Endometrial microvascular endothelial cells (primary cell): Measurements from ENCODE around the gene NRG3. TPM values are rescaled to one million over a fixed set of nuclear protein-coding genes. Genes with fewer than 3 reads are reported as not detected.
"Not testable (repeated sequence)": the region's sequence is repeated elsewhere in the genome, so short reads cannot be mapped to it uniquely, and the experiment has no call there.

Source experiments
- in situ Hi-C: cut with HindIII; loops from 2 replicates; pipeline ENCODE4 v1.10.0; 2017; ENCODE audit warnings: low sequenced_read_pairs, low pct_unique_long_range_greater_than_20kb; ENCODE audit errors: inconsistent ontology term
- total RNA-seq: library from RNA; depleted of rRNA; stranded (reverse); fragments of >200 nt; gene quantifications from one replicate; pipeline ENCODE4 v1.2.3, GENCODE V29; 2015; ENCODE audit errors: inconsistent ontology term

Gene NRG3
- total RNA-seq, 1 donor from 2014 or later, result not detected

GRCh38 chr10:82308641-82309040 lies 433.6 kb downstream of the NRG3 start:
- in situ Hi-C loops, result no loop called here

DNA sequence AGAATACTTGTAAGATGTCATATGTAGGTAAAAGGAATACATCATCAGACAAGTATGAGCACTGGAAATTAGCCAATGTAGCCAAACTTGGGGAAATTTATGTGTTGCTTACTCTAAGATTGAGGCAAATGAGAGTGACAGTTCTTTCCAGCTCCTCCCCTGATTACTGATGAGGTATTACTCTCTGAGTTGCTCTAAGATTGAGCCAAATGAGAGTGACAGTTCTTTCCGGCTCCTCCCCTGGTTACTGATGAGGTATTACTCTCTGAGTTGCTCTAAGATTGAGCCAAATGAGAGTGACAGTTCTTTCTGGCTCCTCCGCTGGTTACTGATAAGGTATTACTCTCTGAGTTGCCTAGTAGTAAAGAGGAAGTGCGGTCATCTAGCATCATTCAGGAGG lies 435.8 kb downstream of the NRG3 start:
- in situ Hi-C loops, result no loop called here

DNA sequence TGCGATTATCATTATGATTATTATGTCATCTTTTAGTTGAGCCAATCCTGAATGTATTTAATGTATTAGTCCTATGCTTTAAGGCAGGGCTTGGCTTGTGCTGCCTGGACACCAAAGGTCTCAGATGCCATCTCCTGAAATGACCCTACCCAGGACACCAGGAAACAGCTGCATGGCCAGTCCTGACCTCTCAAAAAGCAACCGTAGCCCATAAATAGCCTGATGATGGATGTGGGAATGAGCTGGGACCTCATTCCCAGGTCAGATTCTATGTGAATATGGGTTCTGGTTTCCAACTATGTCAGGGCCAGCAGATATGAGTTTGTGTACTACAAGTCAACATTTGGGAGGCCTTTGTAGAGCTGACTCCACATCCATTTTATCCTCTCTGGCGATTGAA lies 438.4 kb downstream of the NRG3 start:
- in situ Hi-C loops, result no loop called here

GRCh38 chr10:82318534-82318933 lies 443.5 kb downstream of the NRG3 start:
- in situ Hi-C loops, result no loop called here

DNA sequence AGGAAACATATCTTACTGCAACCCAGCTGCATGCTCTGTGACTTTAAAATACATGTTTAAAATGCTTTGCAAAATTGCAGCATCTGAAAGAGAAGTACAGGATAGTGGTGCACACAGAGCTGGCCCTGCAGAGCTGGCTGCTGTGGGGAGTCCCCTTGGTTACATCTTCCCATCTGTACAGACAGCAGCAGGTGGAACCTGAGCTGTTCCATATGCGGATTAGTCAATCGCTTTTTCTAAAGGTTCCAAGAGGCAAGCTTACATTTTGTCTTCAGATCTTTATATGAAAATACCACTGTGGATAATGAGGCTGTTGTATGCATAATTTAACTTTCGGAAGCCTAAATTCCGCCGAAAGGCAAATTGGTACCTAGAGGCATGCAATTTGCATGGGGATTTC lies 444.1 kb downstream of the NRG3 start:
- in situ Hi-C loops, result no loop called here

DNA sequence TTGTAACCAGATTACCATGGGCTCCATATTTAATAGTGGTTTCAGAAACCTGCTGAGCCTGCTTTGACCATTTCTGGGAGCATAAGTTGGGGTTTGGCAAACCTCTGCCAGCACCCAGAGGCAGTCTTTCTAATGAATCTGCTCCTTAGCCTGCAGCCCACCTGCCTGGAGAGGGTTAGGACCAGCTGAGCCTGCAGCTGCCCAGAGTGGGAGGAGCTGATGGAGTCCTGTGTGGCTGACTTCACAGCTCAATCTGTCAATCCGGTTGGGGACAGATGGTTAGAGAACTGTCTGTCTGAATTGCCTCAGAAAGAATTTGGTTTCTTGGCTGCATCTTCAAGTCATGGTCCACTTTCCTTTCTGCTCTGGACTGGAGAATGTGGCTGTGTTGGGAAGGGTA lies 444.6 kb downstream of the NRG3 start:
- in situ Hi-C loops, result no loop called here

DNA sequence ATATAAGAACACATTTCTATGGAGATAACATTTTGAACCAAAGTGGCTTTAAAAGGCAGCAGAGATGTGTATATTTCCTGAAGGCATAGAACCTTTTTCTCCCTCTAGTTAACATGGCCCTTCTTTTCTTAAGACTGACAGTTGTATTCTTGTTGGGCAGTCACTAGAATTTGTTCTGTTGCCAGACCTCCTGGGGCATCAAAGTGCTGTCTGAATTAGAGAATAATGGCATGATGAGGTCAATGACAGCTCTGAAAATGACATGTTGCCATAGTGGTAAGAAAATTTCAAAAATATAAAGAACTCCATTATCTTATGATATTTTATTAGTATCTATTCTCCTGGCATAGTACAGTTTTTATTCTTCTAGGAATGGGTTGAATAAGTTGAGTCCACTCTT lies 446.7 kb downstream of the NRG3 start:
- in situ Hi-C loops, result no loop called here

- in situ Hi-C loops, result no loop called here
These were observed 456.7 kb downstream of the NRG3 start for GRCh38 chr10:82331716-82332115.

DNA sequence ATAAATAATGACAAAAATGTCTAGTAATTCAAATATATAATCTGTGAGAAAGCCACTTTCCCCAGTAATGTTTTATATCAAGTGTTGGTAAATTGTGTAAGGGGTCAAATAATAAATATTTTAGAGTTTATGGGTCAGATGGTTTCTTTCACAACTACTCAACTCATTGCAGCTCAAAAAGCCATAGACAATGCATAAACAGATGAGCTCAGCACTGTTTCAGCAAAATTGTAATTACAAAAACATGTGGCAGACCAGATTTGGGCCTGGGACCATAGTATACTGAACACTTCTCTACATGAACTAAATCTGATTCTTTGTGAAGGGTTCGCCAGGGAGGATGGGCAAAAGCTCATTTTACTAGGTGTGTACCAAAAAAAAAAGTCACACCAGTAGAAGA lies 460.8 kb downstream of the NRG3 start:
- in situ Hi-C loops, result no loop called here

DNA sequence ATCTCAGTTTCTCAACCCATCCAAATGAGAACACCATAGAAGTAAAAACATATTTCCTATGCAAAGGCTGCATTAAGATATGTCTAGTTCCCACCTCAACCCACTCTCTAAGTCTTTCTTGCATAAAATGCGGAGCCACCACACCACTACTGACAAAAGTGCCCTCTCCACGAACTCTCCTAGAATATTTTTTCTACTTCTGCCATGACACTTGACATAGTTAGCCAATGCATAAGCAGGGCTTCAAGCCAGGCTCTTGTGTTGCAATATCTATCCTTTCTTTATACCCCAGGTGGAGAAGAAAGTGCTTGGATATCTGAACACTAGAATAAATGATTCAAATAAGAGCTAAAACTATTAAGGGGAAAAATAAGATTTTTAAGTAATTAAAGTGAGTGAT lies 465.2 kb downstream of the NRG3 start:
- in situ Hi-C loops, result no loop called here

GRCh38 chr10:82349590-82349989 lies 474.6 kb downstream of the NRG3 start:
- in situ Hi-C loops, result not testable (repeated sequence)

DNA sequence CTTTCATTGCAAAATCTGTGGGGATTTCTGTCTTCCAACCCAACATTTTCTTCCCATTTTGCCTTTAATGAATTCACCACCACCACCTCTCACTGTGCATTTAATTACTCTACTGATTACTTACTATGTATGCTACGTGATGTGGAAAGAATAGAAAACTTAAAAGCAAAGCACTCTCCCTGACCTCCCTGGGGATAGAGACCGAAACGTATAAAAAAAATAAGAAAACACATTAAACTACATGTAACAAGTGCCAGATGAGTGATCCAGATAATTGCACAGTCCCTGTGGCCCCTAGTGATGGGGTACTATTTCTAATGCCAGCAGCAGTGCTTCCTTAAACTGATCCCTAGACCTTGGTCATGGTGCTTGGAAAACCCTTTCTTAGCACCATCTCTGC lies 478.4 kb downstream of the NRG3 start:
- in situ Hi-C loops, result no loop called here

GRCh38 chr10:82358486-82359099 lies 483.6 kb downstream of the NRG3 start:
- in situ Hi-C loops, result no loop called here

DNA sequence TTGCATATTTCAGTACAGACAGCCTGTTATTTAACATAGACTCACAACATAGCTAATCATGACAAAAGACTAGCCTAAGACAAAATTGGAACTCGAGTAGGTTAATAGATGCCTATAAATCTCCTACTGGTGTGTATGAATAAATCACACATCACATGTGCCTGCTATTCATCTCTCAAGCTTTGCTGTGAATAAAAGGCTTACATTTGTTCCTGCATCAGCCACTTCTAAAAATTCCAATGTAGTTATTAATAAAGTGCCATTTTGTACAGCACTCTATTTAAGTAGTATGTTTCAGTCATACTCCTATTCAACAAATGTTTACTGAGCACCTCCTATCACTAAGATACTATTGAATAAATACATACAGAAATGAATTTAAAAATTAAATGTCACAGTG lies 486.3 kb downstream of the NRG3 start:
- in situ Hi-C loops, result no loop called here

GRCh38 chr10:82377608-82378007 lies 502.6 kb downstream of the NRG3 start:
- in situ Hi-C loops, result no loop called here

DNA sequence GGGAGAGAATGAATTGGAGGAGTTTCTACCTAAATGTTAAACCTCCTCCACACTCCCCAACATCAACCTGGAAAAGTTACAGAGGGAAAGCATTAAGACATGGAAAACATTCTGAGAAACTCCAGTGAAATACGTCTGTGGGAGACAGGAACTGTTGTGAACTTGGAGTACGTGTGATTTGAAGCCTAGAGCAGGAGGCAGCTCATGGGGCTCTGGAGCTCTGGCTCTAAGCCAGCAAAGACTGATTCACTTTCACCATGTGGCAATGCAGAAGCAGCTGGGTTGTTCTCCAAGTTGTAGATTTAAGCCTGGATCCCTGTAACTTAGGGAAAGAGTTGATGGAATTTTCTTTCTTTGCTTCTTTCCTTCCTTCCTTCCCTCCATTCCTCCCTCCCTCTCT lies 503.2 kb downstream of the NRG3 start:
- in situ Hi-C loops, result no loop called here

DNA sequence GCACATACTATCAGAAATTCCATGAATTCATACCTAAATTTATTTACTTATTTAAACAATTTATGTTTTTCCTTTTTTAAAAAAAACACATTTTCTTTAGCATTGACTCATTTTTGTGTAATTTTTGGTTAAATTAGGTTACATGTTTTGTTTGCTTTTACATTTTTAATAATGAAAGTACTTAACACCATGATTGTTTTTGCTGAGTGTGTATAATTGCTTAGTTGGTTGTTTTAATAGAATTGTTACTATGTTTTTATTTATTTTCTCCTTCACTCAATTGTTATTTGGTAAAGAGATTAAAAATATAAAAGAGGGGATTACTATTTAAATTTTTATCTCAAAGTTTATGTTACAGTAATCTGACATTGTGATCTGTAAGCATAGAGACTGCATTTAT lies 508.4 kb downstream of the NRG3 start:
- in situ Hi-C loops, result no loop called here

GRCh38 chr10:82390866-82391658 lies 516.1 kb downstream of the NRG3 start:
- in situ Hi-C loops, result no loop called here

DNA sequence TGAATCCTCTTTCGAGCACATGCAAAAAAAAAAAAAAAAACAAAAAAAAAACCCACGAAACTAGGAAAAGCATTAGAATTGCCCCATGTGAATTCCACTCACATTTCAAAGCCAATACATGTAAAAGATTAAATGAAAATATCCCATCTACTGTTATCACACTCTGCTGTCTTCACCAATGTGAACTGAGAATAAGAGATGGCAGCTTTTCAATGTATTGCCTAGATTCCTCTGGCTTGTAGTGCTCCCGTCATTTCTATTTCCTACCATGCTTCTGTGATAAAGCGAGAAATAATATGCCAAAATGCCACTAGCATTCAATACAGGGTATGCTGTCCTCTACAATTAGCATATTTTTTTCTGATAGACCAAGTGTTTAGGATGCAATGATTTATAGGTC lies 517.0 kb downstream of the NRG3 start:
- in situ Hi-C loops, result no loop called here

GRCh38 chr10:82392533-82392932 lies 517.5 kb downstream of the NRG3 start:
- in situ Hi-C loops, result no loop called here

- in situ Hi-C loops, result no loop called here
These were observed 519.1 kb downstream of the NRG3 start for GRCh38 chr10:82394122-82394521.
